H1 (cell line): ENCODE data around the gene LRRC56. TPM values are rescaled to one million over a fixed set of nuclear protein-coding genes. Genes with fewer than 3 reads are reported as not detected.
"Not testable (repeated sequence)": the region's sequence is repeated elsewhere in the genome, so short reads cannot be mapped to it uniquely, and the experiment has no call there.

Source experiments
- CTCF ChIA-PET: fragments of 300-600 bp; sonication (Branson Sonifier 250); formaldehyde crosslinking; loops from one replicate; lab custom pipeline; 2021; ENCODE audit not compliant: partially characterized antibody; lab: Charles Lee
- POLR2A ChIA-PET: fragments of 300-600 bp; sonication (Branson Sonifier 250); formaldehyde crosslinking; loops from one replicate; lab custom pipeline; 2021; ENCODE audit warnings: inconsistent platforms; ENCODE audit not compliant: partially characterized antibody; lab: Charles Lee
- DNase-seq, 2 experiments: peaks; one replicate each; pipeline versions ENCODE4 v3.0.0 to v3.0.0-alpha.2; 2010 to 2022; ENCODE audit warnings: low spot score in 2 of 2, low read depth in 1 of 2, mixed read lengths in 1 of 2
- FAIRE-seq: peaks from 2 replicates; lab custom pipeline; 2011; peaks lifted over from hg19 to GRCh38; lab: Jason Lieb, UNC
- H2AFZ ChIP-seq: 2 replicates; pipeline ENCODE4 v1.8.1; 2012; ENCODE audit warnings: low read length, inconsistent platforms
- H2AK5ac ChIP-seq: 2 replicates; pipeline ENCODE4 v1.6.1; 2013; ENCODE audit warnings: low read depth, low read length
- H2BK120ac ChIP-seq: replicated peaks from 2 replicates; pipeline ENCODE3; 2013; ENCODE audit warnings: low read depth, low read length, inconsistent platforms
- H2BK12ac ChIP-seq: 2 replicates; pipeline ENCODE4 v1.6.1; 2013; ENCODE audit warnings: low read depth, low read length
- H2BK15ac ChIP-seq: 2 replicates; pipeline ENCODE4 v1.6.1; 2013; ENCODE audit warnings: low read length
- H2BK20ac ChIP-seq: 2 replicates; pipeline ENCODE4 v1.6.1; 2013; ENCODE audit warnings: low read length
- H2BK5ac ChIP-seq: 2 replicates; pipeline ENCODE4 v1.6.1; 2013; ENCODE audit warnings: low read depth, low read length
- H3K14ac ChIP-seq: 2 replicates; pipeline ENCODE4 v1.6.1; 2013; ENCODE audit warnings: inconsistent platforms; ENCODE audit not compliant: insufficient read length
- H3K18ac ChIP-seq: 2 replicates; pipeline ENCODE4 v1.6.1; 2013; ENCODE audit warnings: low read length; ENCODE audit errors: extremely low read depth
- H3K23ac ChIP-seq: 2 replicates; pipeline ENCODE4 v1.6.1; 2013; ENCODE audit warnings: inconsistent platforms; ENCODE audit not compliant: insufficient read length
- H3K23me2 ChIP-seq: 2 replicates; pipeline ENCODE4 v1.6.1; 2013; ENCODE audit warnings: low read depth, low read length
- H3K27ac ChIP-seq: 2 replicates; pipeline ENCODE4 v1.6.1; 2011; ENCODE audit warnings: low read depth, low read length, inconsistent platforms
- H3K27me3 ChIP-seq, 4 experiments: replicated peaks in 1 of 4; 1 replicate in 1 of 4; 2 replicates in 3 of 4; pipeline versions ENCODE4 v1.6.1 to v1.8.1; 2011 to 2013; ENCODE audit warnings: low read length in 3 of 4, mild to moderate bottlenecking in 3 of 4, inconsistent platforms in 2 of 4, mixed read lengths in 2 of 4, moderate library complexity in 1 of 4; ENCODE audit not compliant: control insufficient read depth in 3 of 4, insufficient read depth in 3 of 4; ENCODE audit errors: extremely low read depth in 1 of 4
- H3K36me3 ChIP-seq, 4 experiments: 2 replicates each; pipeline versions ENCODE4 v1.6.1 to v1.8.1; 2011 to 2013; ENCODE audit warnings: mild to moderate bottlenecking in 4 of 4, low read length in 3 of 4, moderate library complexity in 2 of 4, control low read depth in 1 of 4, inconsistent platforms in 1 of 4; ENCODE audit not compliant: insufficient read depth in 4 of 4, control insufficient read depth in 2 of 4
- H3K4ac ChIP-seq: replicated peaks from 2 replicates; pipeline ENCODE3; 2013; ENCODE audit warnings: low read length, low read depth, mixed read lengths, inconsistent platforms; ENCODE audit not compliant: insufficient read length
- H3K4me1 ChIP-seq, 4 experiments: replicated peaks in 1 of 4; 1 replicate in 1 of 4; 2 replicates in 3 of 4; pipeline versions ENCODE4 v1.6.1 to v1.8.1; 2011 to 2013; ENCODE audit warnings: low read length in 3 of 4, inconsistent platforms in 2 of 4, mixed read lengths in 1 of 4; ENCODE audit not compliant: insufficient read depth in 4 of 4, control insufficient read depth in 3 of 4
- H3K4me2 ChIP-seq, 2 experiments: 2 replicates each; pipeline versions ENCODE4 v1.6.1 to v1.8.1; 2011 to 2013; ENCODE audit warnings: low read depth in 2 of 2, low read length in 2 of 2, control low read depth in 1 of 2, inconsistent platforms in 1 of 2, mild to moderate bottlenecking in 1 of 2; ENCODE audit not compliant: insufficient read depth in 1 of 2
- H3K4me3 ChIP-seq, 4 experiments: fragments of 200-600, 300-600 bp in 1 of 4; sonication (generic), shearing (Covaris generic), sonication (Bioruptor Twin) in 1 of 4; 2 replicates each; pipeline versions ENCODE4 v1.5.1 to v1.8.1; 2011 to 2016; ENCODE audit warnings: low read length in 4 of 4, low read depth in 3 of 4, control low read depth in 2 of 4, inconsistent platforms in 2 of 4, mild to moderate bottlenecking in 2 of 4, mixed read lengths in 1 of 4, moderate library complexity in 1 of 4; ENCODE audit not compliant: insufficient read depth in 2 of 4; ENCODE audit errors: extremely low read depth in 1 of 4
- H3K56ac ChIP-seq: replicated peaks from 2 replicates; pipeline ENCODE3; 2013; ENCODE audit warnings: low read depth, mild to moderate bottlenecking, mixed read lengths, low read length, inconsistent platforms; ENCODE audit not compliant: insufficient read length
- H3K79me1 ChIP-seq: 2 replicates; pipeline ENCODE4 v1.6.1; 2013; ENCODE audit warnings: low read depth, low read length, control low read depth
- H3K79me2 ChIP-seq, 2 experiments: 2 replicates each; pipeline versions ENCODE4 v1.6.1 to v1.8.1; 2012 to 2013; ENCODE audit warnings: low read length in 2 of 2, mild to moderate bottlenecking in 2 of 2, inconsistent platforms in 1 of 2; ENCODE audit not compliant: insufficient read depth in 2 of 2, control insufficient read depth in 1 of 2
- H3K9ac ChIP-seq, 4 experiments: replicated peaks in 1 of 4; 1 replicate in 1 of 4; 2 replicates in 3 of 4; pipeline versions ENCODE4 v1.6.1 to v1.8.1; 2011 to 2013; ENCODE audit warnings: low read depth in 3 of 4, low read length in 3 of 4, control low read depth in 2 of 4, mild to moderate bottlenecking in 2 of 4, moderate library complexity in 2 of 4, inconsistent platforms in 1 of 4; ENCODE audit errors: extremely low read depth in 1 of 4
- H3K9me3 ChIP-seq, 2 experiments: 2 replicates each; pipeline versions ENCODE4 v1.6.1 to v1.8.1; 2012 to 2013; ENCODE audit warnings: mild to moderate bottlenecking in 2 of 2, moderate library complexity in 2 of 2, control low read depth in 1 of 2, inconsistent platforms in 1 of 2, low read depth in 1 of 2, low read length in 1 of 2, mixed read lengths in 1 of 2; ENCODE audit not compliant: insufficient read depth in 2 of 2
- H4K20me1 ChIP-seq, 2 experiments: replicated peaks in 1 of 2; 2 replicates each; pipeline versions ENCODE3 to v1.8.1; 2011 to 2013; ENCODE audit warnings: inconsistent platforms in 2 of 2, low read length in 2 of 2, mild to moderate bottlenecking in 1 of 2; ENCODE audit not compliant: insufficient read depth in 2 of 2, control insufficient read depth in 1 of 2
- H4K5ac ChIP-seq: 2 replicates; pipeline ENCODE4 v1.6.1; 2013; ENCODE audit warnings: low read length, low read depth, mixed read lengths, inconsistent platforms; ENCODE audit not compliant: insufficient read length
- H4K8ac ChIP-seq: 2 replicates; pipeline ENCODE4 v1.8.0; 2013; ENCODE audit warnings: mild to moderate bottlenecking, moderate library complexity, low read length, inconsistent platforms; ENCODE audit not compliant: insufficient read depth; ENCODE audit errors: extremely low read depth
- H4K91ac ChIP-seq: replicated peaks from 2 replicates; pipeline ENCODE3; 2013; ENCODE audit warnings: low read length, mixed read lengths, inconsistent platforms; ENCODE audit not compliant: insufficient read length
- EGR1 ChIP-seq: IDR thresholded peaks from 2 replicates; pipeline ENCODE4 v1.6.1; 2011; ENCODE audit warnings: low read depth, low read length, borderline replicate concordance
- WGBS, 2 experiments: shearing (Covaris generic) in 1 of 2; methylation state at CpG; one replicate each; pipeline versions ENCODE4 v1.1.6 to v1.1.7; 2013 to 2015; ENCODE audit warnings: low lambda C conversion rate in 2 of 2, mixed read lengths in 2 of 2, inconsistent platforms in 1 of 2, low coverage in 1 of 2, missing lambda C conversion rate in 1 of 2; ENCODE audit not compliant: insufficient replicate concordance in 2 of 2, insufficient coverage in 1 of 2, insufficient read length in 1 of 2; ENCODE audit errors: extremely low coverage in 1 of 2, missing lambda C conversion rate in 1 of 2; 5-methylcytosine and 5-hydroxymethylcytosine counted together
- polyA plus RNA-seq, 7 experiments: library from polyadenylated mRNA; depleted of rRNA in 3 of 7; stranded (reverse) in 5 of 7; unstranded in 2 of 7; fragments of >200 nt in 5 of 7; fragments of 200-250 nt in 2 of 7; gene quantifications; 1 replicate in 5 of 7; 2 replicates in 1 of 7; 4 replicates in 1 of 7; pipeline versions ENCODE4 v1.2.1 to v1.2.3, GENCODE V29; 2011 to 2013; ENCODE audit warnings: missing spikeins in 2 of 7, mixed read lengths in 2 of 7
- total RNA-seq: library from RNA; stranded (reverse); fragmentation: NEBNext Ultra II Directional; extraction: Animal tissue kit (Norgen Biotek cat#: 25700); gene quantifications from 2 replicates; pipeline ENCODE4 v1.2.1, GENCODE V29; 2021
- TF ChIP-seq, protein P1 (sequence below), 3 experiments: IDR thresholded peaks; 1 replicate in 2 of 3; 2 replicates in 1 of 3; pipeline versions ENCODE4 v1.5.1 to v1.6.1; 2011; ENCODE audit warnings: low read length in 3 of 3, mild to moderate bottlenecking in 3 of 3, inconsistent platforms in 2 of 3, low read depth in 1 of 3, moderate library complexity in 1 of 3; ENCODE audit not compliant: insufficient read depth in 1 of 3; ENCODE audit errors: control extremely low read depth in 1 of 3

The LRRC56 gene
- total and polyA plus RNA-seq, 2 of the 8 experiments (the other 6 are each of a cell fraction or from before 2014, with no cell fraction given) = 0.94 to 1.9 TPM

DNA sequence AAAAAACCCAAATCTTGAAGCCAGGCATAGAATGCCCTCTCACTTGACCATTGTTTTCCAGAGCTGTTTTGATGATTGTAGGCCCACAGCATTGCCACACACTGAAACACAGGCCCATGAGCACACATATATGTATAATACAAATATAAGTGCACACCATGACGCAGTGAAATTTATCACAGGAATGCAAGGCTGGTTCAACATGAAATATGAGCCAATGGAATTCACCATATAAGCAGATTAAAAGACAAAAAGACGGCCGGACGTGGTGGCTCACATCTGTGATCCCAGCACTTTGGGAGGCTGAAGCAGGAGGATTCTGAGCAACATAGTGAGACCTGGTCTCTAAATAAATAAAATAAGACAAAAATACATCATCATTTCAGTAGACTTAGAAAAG is 20.9 kb upstream of the LRRC56 start (continued):
- TF ChIP-seq, protein P1, sequence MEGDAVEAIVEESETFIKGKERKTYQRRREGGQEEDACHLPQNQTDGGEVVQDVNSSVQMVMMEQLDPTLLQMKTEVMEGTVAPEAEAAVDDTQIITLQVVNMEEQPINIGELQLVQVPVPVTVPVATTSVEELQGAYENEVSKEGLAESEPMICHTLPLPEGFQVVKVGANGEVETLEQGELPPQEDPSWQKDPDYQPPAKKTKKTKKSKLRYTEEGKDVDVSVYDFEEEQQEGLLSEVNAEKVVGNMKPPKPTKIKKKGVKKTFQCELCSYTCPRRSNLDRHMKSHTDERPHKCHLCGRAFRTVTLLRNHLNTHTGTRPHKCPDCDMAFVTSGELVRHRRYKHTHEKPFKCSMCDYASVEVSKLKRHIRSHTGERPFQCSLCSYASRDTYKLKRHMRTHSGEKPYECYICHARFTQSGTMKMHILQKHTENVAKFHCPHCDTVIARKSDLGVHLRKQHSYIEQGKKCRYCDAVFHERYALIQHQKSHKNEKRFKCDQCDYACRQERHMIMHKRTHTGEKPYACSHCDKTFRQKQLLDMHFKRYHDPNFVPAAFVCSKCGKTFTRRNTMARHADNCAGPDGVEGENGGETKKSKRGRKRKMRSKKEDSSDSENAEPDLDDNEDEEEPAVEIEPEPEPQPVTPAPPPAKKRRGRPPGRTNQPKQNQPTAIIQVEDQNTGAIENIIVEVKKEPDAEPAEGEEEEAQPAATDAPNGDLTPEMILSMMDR (IDR thresholded peaks at IDR 0.05; ENCODE audit: control extremely low read depth in 1 of 3, insufficient read depth in 1 of 3, low read depth in 1 of 3, low read length in 3 of 3) = no peak
- no peak for TF ChIP-seq EGR1
- TF ChIP-seq, all 59 proteins: peak for 0

DNA sequence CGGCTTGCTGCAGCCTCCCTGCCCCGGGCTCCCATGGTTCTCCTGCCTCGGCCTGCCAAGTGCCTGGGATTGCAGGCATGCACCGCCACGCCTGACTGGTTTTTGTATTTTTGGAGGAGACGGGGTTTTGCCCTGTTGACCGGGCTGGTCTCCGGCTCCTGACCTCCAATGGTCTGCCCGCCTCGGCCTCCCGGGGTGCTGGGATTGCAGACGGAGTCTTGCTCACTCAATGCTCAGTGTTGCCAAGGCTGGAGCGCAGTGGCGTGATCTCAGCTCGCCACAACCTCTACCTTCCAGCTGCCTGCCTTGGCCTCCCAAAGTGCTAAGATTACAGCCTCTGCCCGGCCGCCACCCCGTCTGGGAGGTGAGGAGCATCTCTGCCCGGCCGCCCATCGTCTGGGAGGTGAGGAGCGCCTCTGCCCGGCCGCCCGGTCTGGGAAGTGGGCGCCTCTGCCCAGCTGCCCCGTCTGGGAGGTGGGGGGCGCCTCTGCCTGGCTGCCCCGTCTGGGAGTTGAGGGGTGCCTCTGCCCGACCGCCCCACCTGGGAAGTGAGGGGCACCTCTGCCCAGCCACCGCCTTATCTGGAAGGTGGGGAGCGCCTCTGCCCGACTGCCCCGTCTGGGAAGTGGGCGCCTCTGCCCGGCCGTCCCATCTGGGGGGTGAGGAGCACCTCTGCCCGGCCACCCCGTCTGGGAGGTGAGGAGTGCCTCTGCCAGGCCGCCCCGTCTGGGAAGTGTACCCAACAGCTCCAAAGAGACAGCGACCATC is 20.2 kb upstream of the LRRC56 start:
- ChIA-PET CTCF (interaction anchor here (0.6 to 1.7 kb wide), 7 partner anchors 16 to 211 kb away, joined by 3 to 5 read pairs (median 3); no protein-coding TSS in a partner anchor), POLR2A (interaction anchor here (1.0 to 1.3 kb wide), 3 partner anchors 13 to 149 kb away, joined by 3 to 4 read pairs (median 3); no protein-coding TSS in a partner anchor)
- H3K27ac ChIP-seq, H2AFZ ChIP-seq, H4K8ac ChIP-seq, H3K4me3 ChIP-seq, H3K56ac ChIP-seq, H3K9ac ChIP-seq, H3K36me3 ChIP-seq, H3K23ac ChIP-seq, H4K20me1 ChIP-seq, DNase-seq, H2BK5ac ChIP-seq, H2BK20ac ChIP-seq, H3K4me2 ChIP-seq, H3K27me3 ChIP-seq, FAIRE-seq, H3K79me1 ChIP-seq, H2AK5ac ChIP-seq, H2BK120ac ChIP-seq, H3K23me2 ChIP-seq, H3K79me2 ChIP-seq, H3K4ac ChIP-seq, H3K4me1 ChIP-seq, H2BK15ac ChIP-seq, H3K18ac ChIP-seq, H4K91ac ChIP-seq, H3K14ac ChIP-seq, H2BK12ac ChIP-seq, H4K5ac ChIP-seq: not testable (repeated sequence)
- peaks cover 4 to 14% of the 10 kb centered on the region in 2 experiments; a peak in 1 of 4 replicates for H3K9me3 ChIP-seq
- 94% methylated on average over 40 of the region's 43 CpGs; no CpG with 5 or more reads in 1 of the 2 experiments for WGBS, 2 experiments
